Activated naive CD4-positive, alpha-beta T cell treated with anti-CD3 and anti-CD28 coated beads, Interleukin-2, amount 50 U/mL, for 24 hours (primary cell): ENCODE measurements around the gene SLC8A1.
"Not testable (repeated sequence)": the region's sequence is repeated elsewhere in the genome, so short reads cannot be mapped to it uniquely, and the experiment has no call there.

Source experiments
- H3K27ac Mint-ChIP-seq: one replicate; pipeline ENCODE4 v1.8.0; 2021; ENCODE audit warnings: mild to moderate bottlenecking, mixed read lengths
- H3K27me3 Mint-ChIP-seq: one replicate; pipeline ENCODE4 v1.8.0; 2021; ENCODE audit warnings: mixed read lengths
- H3K36me3 Mint-ChIP-seq: one replicate; pipeline ENCODE4 v1.8.0; 2021; ENCODE audit warnings: mixed read lengths
- H3K4me1 Mint-ChIP-seq: one replicate; pipeline ENCODE4 v1.8.0; 2021; ENCODE audit warnings: mixed read lengths
- H3K4me3 Mint-ChIP-seq: one replicate; pipeline ENCODE4 v1.8.0; 2021; ENCODE audit warnings: mild to moderate bottlenecking, mixed read lengths
- H3K9me3 Mint-ChIP-seq: one replicate; pipeline ENCODE4 v1.8.0; 2021; ENCODE audit warnings: mixed read lengths

Gene SLC8A1

DNA sequence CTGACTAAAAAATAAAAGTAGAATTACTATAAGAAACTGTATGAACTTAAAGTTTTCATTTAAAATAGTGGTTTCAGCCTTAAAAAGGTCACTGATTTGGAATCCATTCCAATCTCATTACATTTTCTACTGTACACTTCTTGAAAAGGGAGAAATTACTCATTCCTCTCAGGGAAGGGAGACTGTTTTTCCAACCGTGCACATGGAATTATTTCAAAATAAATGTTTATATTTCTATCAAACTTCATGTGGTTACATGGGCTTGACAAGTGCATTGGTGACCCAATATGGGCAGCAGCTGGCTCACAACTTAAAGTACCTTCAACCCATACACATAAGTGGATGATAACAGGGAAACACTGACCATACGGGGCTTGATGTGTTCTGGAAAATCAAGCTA is 348.3 kb downstream of the SLC8A1 start:
- H3K9me3 Mint-ChIP-seq, result no peaks in the 10 kb centered on the region

DNA sequence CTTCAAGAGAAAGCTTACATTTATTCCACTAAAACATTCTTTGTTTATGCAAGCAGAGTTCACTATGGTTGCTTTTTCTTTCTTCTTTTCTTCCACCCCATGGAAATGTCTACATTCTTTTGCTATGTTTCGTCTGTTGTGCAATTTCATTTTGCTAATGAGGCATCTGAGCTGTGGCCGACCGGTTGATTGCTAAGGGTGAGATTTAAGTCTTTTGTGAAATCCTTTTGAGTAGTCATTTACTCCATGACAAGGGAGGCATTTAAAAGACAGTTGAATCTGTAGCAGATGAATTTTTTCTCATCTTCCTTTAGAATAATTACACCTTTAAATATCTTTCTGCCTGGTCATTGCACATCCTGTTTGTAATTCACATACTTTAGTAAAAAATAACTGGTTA is 348.7 kb downstream of the SLC8A1 start:
- Mint-ChIP-seq H3K9me3 (no peaks in the 10 kb centered on the region), H3K27me3 (no peaks in the 10 kb centered on the region), H3K4me1 (no peaks in the 10 kb centered on the region), H3K36me3 (no peaks in the 10 kb centered on the region), H3K4me3 (no peak overlapping the region), H3K27ac (no peak overlapping the region)

More for the DNA sequence above, 348.3 kb downstream of the SLC8A1 start:
- H3K27ac Mint-ChIP-seq, result no peak overlapping the region
- peaks cover under 1% of the 10 kb centered on the region for H3K27me3 Mint-ChIP-seq
- H3K4me1 Mint-ChIP-seq, result no peaks in the 10 kb centered on the region
- no peak overlapping the region for H3K4me3 Mint-ChIP-seq
- no peaks in the 10 kb centered on the region for H3K36me3 Mint-ChIP-seq

DNA sequence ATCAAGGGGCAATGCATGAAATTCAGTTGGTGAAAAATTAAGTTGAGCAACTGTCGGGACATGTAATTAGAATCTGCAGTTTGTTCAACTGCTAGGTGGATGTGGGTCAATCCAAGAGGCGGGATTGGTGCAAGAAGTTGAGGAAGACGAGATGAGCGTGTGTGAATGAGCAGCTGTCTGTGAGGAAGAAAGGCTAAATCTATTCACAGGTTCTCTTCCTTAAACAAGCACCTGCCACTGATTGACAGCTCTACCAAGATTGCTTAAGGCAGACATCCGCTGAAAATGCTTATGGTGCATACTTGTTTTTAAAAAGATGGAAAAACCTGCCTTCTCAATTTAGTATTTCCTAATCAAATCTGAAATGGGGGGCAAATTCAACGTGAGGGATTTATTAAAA is 349.4 kb downstream of the SLC8A1 start:
- Mint-ChIP-seq H3K9me3 (no peaks in the 10 kb centered on the region), H3K4me1 (no peaks in the 10 kb centered on the region), H3K4me3 (no peak overlapping the region), H3K27ac (no peak overlapping the region), H3K36me3 (no peaks in the 10 kb centered on the region), H3K27me3 (no peaks in the 10 kb centered on the region)

DNA sequence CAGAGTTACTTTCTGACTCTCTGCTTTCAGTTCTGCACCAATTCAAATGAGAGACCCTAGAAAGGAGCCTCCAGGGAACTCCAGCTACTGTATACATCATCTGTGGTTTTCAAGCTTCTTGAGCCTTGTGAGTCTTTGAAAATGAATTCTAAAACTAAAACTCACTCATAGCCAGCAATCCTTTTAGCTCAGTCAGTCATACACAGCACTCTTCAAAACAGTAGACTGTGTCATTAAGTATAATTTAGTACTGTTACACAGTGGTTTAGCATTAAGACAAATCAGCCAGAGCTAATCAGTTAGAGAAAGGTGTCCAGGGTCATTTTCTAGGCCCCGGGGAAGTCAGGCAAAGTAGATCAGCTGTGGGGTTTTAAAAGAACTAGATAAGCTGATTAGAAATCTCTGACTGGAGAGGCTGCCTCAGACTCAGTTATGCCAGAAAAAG is 350.7 kb downstream of the SLC8A1 start:
- Mint-ChIP-seq H3K4me3 (no peak overlapping the region), H3K4me1 (no peaks in the 10 kb centered on the region), H3K36me3 (no peaks in the 10 kb centered on the region), H3K27ac (no peak overlapping the region), H3K27me3 (no peaks in the 10 kb centered on the region), H3K9me3 (no peaks in the 10 kb centered on the region)

DNA sequence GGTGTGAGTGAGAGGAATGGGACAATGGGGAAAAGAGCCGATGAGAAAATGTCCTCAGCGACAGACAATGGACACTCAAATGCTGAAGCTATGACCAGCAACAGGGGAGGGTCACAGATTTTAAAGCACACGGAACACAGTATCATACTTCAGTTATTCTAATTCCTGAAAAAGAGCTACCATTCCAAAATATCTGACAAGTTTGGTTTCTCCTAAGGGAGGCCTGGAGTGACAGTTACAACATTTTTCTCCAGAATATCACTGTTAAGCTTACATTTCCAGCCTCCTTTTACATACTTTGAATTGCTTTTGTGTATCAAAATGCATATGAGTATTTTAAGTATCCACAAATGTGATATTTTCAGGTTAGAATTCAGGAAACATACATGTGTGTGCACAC is 351.2 kb downstream of the SLC8A1 start:
- H3K9me3 Mint-ChIP-seq, result no peaks in the 10 kb centered on the region
- no peaks in the 10 kb centered on the region for H3K36me3 Mint-ChIP-seq
- H3K27me3 Mint-ChIP-seq, result no peaks in the 10 kb centered on the region
- no peak overlapping the region for H3K4me3 Mint-ChIP-seq
- H3K27ac Mint-ChIP-seq, result no peak overlapping the region
- no peaks in the 10 kb centered on the region for H3K4me1 Mint-ChIP-seq

DNA sequence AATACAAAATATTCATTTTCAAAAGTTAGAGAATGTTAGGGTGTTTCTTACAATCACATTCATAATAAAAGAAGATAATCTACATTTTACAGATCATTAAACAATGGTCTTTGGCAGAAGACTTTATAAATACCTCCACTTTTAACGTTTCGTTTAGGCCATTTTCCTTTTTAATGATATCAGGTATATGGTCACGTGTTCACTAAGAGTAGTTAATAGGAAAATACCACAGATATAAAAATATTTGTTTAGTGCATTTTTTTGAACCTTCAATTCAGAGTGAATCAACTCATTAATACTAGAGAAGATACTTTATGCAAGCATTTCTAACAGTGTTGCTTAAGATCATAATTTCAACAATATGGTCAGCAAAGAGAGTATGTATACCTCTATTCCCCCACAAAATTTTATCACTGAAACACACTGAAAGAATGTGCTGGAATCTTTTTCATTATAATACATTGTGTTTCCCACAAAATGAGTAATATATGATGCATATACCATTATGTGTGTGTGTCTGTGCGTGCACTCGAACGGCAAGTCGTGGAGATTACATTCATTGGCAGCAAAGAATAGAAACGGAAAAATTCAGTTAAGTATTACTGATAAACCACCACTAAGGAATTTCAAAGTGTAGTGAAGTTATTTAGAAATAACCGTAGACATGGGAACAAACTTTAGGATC is 353.0 kb downstream of the SLC8A1 start:
- Mint-ChIP-seq H3K27ac (no peak overlapping the region), H3K4me1 (no peaks in the 10 kb centered on the region), H3K9me3 (no peaks in the 10 kb centered on the region), H3K27me3 (no peaks in the 10 kb centered on the region), H3K4me3 (no peak overlapping the region), H3K36me3 (no peaks in the 10 kb centered on the region)

DNA sequence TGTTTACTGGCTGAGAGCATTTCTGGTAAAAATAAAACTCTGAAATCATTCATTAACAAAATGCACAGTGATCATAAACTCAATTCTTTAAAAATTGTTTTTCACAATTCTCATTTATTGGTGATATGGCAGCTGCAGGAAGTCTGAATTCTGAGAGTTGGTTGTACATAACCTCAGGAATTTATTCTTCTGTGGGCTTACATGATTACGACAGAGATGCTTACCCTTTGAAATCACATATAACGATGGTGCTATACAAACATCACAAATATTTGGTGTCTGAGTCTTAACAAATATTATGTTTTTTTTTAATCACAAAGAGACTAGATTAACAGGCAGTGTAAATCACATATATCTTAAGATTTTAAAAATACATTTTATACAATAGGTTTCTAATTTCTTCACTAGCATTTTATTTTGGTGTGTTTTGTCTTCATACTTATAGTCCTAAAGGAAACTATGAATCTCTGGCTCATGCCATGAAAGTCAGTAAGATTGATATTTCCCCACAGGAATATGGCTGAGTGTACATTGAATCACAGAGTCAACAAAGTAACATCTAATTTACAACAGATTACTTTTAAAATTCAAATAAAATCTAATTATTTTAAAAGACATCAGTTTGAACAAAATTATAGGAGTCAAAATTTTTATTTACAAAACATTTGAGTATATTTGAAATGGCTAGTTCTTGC is 354.1 kb downstream of the SLC8A1 start:
- H3K36me3 Mint-ChIP-seq, result no peaks in the 10 kb centered on the region
- no peak overlapping the region for H3K4me3 Mint-ChIP-seq
- H3K27me3 Mint-ChIP-seq, result no peaks in the 10 kb centered on the region
- H3K9me3 Mint-ChIP-seq, result no peaks in the 10 kb centered on the region
- no peaks in the 10 kb centered on the region for H3K4me1 Mint-ChIP-seq
- H3K27ac Mint-ChIP-seq, result no peak overlapping the region

DNA sequence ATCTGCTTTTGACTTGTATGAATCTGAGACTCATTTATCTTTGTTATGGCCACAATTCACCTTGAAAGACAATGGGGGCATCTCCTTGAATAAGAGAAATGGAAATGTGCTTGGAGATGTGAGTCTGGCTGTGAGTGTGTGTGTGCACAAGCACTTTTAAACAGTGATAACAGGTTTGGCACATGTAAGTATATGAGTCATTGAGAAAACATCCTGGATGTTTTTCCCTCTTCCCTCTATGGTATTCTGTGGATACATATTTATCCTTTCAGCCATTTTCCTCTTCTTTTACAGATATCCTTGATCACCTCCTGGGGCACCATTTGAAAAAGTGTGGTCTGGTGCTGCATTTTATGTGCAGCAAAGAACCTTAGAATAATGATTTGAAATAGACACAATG is 355.5 kb downstream of the SLC8A1 start:
- Mint-ChIP-seq H3K36me3 (no peaks in the 10 kb centered on the region), H3K4me3 (no peak overlapping the region), H3K4me1 (no peaks in the 10 kb centered on the region), H3K27ac (no peak overlapping the region), H3K27me3 (no peaks in the 10 kb centered on the region), H3K9me3 (no peaks in the 10 kb centered on the region)

DNA sequence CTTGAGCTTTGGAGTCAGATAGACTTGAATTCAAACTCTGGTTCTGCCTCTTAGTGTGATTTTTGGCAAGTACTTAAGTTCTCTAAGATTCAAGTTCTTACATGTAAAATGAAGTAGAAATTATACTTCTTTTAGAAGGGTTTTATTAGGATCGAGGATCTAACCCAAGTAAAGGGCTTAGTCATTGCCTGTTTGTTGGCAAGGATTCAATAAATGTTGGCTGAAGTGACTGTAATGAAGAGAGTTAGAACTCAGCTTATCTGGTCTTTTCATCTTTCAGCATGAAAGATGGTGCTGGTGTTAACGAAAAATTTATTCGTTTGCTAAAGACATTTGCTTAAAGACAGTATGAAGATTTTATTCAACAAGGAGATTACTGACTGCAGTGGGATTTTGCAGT is 356.9 kb downstream of the SLC8A1 start:
- Mint-ChIP-seq H3K36me3 (no peaks in the 10 kb centered on the region), H3K4me1 (no peaks in the 10 kb centered on the region), H3K9me3 (no peaks in the 10 kb centered on the region), H3K4me3 (no peak overlapping the region), H3K27ac (no peak overlapping the region), H3K27me3 (no peaks in the 10 kb centered on the region)

DNA sequence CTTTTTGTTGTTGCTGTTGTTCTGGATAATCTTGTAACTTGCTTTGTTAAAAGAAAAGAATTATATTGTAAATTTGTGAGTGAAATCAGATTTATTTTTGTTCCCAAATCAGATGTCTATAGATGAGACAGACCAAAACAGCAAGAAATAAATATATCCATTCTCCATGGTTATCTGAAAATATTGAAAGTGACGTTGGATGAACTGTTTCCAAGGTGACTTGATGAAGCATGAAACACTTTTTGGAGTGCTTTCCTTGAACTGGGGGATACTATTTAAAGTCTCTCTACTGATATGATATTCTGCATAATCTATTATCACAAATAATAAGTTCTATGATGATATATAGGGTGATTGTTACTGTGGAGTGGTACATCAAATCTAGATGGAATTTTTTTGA is 357.4 kb downstream of the SLC8A1 start:
- H3K9me3 Mint-ChIP-seq, result no peaks in the 10 kb centered on the region
- no peaks in the 10 kb centered on the region for H3K27me3 Mint-ChIP-seq
- no peak overlapping the region for H3K27ac Mint-ChIP-seq
- H3K4me1 Mint-ChIP-seq, result no peaks in the 10 kb centered on the region
- no peak overlapping the region for H3K4me3 Mint-ChIP-seq
- no peaks in the 10 kb centered on the region for H3K36me3 Mint-ChIP-seq

DNA sequence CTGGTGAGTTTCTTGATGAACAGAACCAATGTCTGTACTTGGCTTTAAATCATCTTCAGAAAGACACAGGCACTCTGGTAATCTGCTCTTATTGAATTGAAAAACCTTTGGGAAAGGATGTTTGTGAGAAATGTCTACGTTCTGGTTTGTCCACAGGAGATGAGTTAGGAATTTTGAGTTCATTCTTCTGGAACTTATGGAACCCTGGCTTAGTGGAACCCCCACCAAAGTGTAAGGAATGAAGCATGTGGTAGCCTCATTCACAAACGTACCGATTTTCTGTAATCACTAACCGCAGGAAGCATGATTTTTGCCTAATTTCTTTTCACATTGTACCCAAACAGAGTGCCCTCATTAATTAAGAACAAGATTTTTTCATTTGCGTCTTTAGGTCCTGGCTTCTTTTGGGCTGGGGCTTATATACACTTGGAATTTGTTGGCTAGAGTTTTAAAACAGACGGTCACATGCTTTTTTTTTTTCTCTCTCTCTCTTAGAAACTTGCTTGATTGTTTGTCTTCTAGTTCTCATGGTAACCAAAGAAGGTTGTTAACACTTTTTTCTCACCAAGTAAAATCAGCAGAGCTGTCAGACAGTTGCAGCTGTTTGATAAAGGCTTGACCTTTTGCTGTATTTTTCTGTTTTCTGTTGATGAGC is 358.7 kb downstream of the SLC8A1 start:
- Mint-ChIP-seq H3K27ac (no peak overlapping the region), H3K4me1 (no peaks in the 10 kb centered on the region), H3K4me3 (no peak overlapping the region), H3K27me3 (no peaks in the 10 kb centered on the region), H3K36me3 (no peaks in the 10 kb centered on the region), H3K9me3 (no peaks in the 10 kb centered on the region)

DNA sequence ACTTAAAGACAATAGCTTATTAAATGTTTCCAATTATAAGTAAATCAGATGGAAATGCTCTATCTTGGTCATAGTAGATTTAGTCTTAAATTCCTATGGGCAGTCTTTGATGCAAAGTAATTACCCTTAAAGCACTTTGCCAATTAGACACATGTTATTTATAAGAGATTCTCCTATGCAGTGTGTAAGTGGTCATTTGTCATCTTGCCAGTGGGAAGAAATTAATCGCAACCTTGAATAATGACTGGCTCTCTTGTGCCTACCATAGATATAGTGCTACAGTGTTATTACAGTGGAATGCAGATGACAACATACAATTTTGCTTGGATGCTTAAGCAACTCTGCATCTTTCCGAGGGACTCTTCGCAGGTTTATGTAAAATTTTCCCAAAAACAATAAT is 361.8 kb downstream of the SLC8A1 start:
- Mint-ChIP-seq H3K27ac (no peak overlapping the region), H3K4me1 (no peaks in the 10 kb centered on the region), H3K4me3 (no peak overlapping the region), H3K27me3 (peaks cover 3% of the 10 kb centered on the region), H3K36me3 (no peaks in the 10 kb centered on the region), H3K9me3 (no peaks in the 10 kb centered on the region)

DNA sequence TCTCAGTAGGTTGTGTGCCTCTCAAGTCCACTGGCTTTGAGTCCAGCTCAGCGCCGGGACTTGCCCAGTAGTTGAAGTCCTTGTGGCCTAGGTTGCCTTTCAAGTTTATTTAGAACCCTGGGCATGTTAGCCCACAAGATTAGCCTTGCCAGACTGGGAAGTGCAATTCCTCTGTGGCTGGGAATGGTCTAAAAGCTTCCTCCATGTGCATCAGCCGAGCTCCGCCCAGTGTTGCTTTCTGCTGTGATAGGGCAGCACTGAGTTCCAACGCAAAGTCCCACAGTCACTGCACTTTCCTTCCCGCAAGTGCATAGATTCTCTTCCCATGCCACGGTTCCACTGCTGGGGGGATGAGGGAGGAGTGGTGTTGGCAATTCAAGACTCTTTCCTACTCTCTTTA is 364.0 kb downstream of the SLC8A1 start:
- H3K9me3 Mint-ChIP-seq, result no peaks in the 10 kb centered on the region
- peaks cover 3% of the 10 kb centered on the region for H3K27me3 Mint-ChIP-seq
- no peak overlapping the region for H3K4me3 Mint-ChIP-seq
- H3K27ac Mint-ChIP-seq, result no peak overlapping the region
- H3K36me3 Mint-ChIP-seq, result no peaks in the 10 kb centered on the region
- H3K4me1 Mint-ChIP-seq, result no peaks in the 10 kb centered on the region

DNA sequence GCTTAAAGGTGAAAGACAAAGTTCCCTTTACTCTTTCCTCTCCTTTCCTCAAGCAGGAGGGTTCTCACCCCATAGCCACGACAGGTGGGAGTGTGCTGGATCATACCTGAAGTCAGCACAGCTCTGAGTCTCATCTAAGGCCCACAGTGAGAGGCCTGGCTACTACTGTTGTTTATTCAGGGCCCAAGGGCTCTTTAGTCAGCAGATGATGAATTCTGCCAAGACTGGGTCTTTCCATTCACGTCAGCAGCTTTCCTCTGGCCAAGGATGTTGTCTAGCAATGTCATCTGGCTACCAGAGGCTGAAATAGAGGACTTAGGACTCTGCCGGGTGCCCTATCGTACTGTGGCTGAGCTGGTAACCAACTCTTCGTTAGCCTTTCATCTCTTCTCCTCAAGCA is 364.5 kb downstream of the SLC8A1 start:
- Mint-ChIP-seq H3K36me3 (no peaks in the 10 kb centered on the region), H3K27me3 (peaks cover 3% of the 10 kb centered on the region), H3K4me1 (no peaks in the 10 kb centered on the region), H3K4me3 (no peak overlapping the region), H3K9me3 (no peaks in the 10 kb centered on the region), H3K27ac (no peak overlapping the region)

DNA sequence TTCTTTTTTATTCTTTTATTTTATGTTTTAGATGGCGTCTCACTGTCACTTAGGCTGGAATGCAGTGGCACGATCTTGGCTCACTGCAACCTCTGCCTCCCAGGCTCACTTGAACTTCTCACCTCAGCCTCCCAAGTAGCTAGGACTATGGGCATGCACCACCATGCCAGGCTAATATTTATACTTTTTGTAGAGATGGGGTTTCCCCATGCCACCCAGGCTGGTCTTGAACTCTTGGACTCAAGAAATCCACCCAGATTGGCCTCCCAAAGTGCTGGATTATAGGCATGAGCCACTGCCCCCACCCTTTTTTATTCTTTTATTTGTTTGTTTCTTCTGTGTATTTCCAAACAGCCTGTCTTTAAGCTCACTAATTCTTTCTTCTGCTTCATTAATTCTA is 366.1 kb downstream of the SLC8A1 start:
- Mint-ChIP-seq H3K4me1 (no peaks in the 10 kb centered on the region), H3K4me3 (no peak overlapping the region), H3K36me3 (no peaks in the 10 kb centered on the region), H3K9me3 (no peaks in the 10 kb centered on the region), H3K27ac (no peak overlapping the region), H3K27me3 (peaks cover 3% of the 10 kb centered on the region)

DNA sequence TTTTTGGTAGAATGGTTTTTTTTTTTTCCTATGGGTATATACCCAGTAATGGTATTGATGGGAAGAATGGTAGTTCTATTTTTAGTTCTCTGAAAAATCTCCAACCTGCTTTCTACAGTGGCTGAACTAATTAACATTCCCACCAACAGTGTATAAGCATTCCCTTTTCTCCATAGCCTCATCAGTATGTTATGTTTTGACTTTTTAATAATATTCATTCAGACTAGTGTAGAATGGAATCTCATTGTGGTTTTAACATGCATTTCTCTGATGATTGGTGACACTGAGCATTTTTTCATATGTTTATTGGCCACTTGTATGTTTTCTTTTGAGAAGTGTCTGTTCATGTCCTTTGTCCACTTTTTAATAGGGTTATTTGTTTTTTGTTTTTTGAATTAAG is 378.6 kb downstream of the SLC8A1 start:
- not testable (repeated sequence) for H3K27me3 Mint-ChIP-seq, H3K4me3 Mint-ChIP-seq, H3K36me3 Mint-ChIP-seq, H3K4me1 Mint-ChIP-seq, H3K27ac Mint-ChIP-seq, H3K9me3 Mint-ChIP-seq
